H9 (cell line): ENCODE measurements around the gene PCDHB12. TPM values are rescaled to one million over a fixed set of nuclear protein-coding genes. Genes with fewer than 3 reads are reported as not detected.

Experiments used
- DNase-seq: peaks from one replicate; pipeline ENCODE4 v3.0.0-alpha.2; 2017
- H2AFZ ChIP-seq: one replicate; pipeline ENCODE4 v1.6.1; 2013; ENCODE audit warnings: mild to moderate bottlenecking, low read length, control low read depth, moderate library complexity
- H2AK5ac ChIP-seq: 2 replicates; pipeline ENCODE4 v1.6.1; 2013; ENCODE audit warnings: low read length, control low read depth, mixed read lengths; ENCODE audit not compliant: insufficient read length
- H2BK120ac ChIP-seq: one replicate; pipeline ENCODE4 v1.6.1; 2013; ENCODE audit warnings: low read depth, mild to moderate bottlenecking, low read length, control low read depth, inconsistent platforms; ENCODE audit not compliant: poor library complexity, severe bottlenecking
- H2BK12ac ChIP-seq: 2 replicates; pipeline ENCODE4 v1.6.1; 2013; ENCODE audit warnings: low read length, control low read depth, mixed read lengths, low read depth; ENCODE audit not compliant: insufficient read length
- H2BK15ac ChIP-seq: 2 replicates; pipeline ENCODE4 v1.6.1; 2013; ENCODE audit warnings: low read depth, low read length, control low read depth
- H2BK20ac ChIP-seq: one replicate; pipeline ENCODE4 v1.6.1; 2013; ENCODE audit warnings: low read depth, mild to moderate bottlenecking, low read length, control low read depth, inconsistent platforms; ENCODE audit not compliant: poor library complexity, severe bottlenecking
- H2BK5ac ChIP-seq: 2 replicates; pipeline ENCODE4 v1.6.1; 2013; ENCODE audit warnings: low read length, control low read depth, mixed read lengths; ENCODE audit not compliant: insufficient read length
- H3K14ac ChIP-seq: 2 replicates; pipeline ENCODE4 v1.6.1; 2013; ENCODE audit warnings: low read length, control low read depth; ENCODE audit not compliant: insufficient read depth
- H3K18ac ChIP-seq: 2 replicates; pipeline ENCODE4 v1.6.1; 2013; ENCODE audit warnings: low read depth, mild to moderate bottlenecking, mixed read lengths, low read length, control low read depth; ENCODE audit not compliant: insufficient read length
- H3K23ac ChIP-seq: 2 replicates; pipeline ENCODE4 v1.6.1; 2013; ENCODE audit warnings: low read length, control low read depth, mixed read lengths, low read depth; ENCODE audit not compliant: insufficient read length
- H3K23me2 ChIP-seq: 2 replicates; pipeline ENCODE4 v1.6.1; 2013; ENCODE audit warnings: low read depth, mild to moderate bottlenecking, mixed read lengths, low read length, control low read depth; ENCODE audit not compliant: insufficient read length, poor library complexity, severe bottlenecking
- H3K27ac ChIP-seq: 2 replicates; pipeline ENCODE4 v1.5.1; 2013; ENCODE audit warnings: low read length, control low read depth, mixed read lengths, low read depth; ENCODE audit not compliant: insufficient read length
- H3K27me3 ChIP-seq: 2 replicates; pipeline ENCODE4 v1.6.1; 2013; ENCODE audit warnings: low read length, control low read depth, inconsistent platforms; ENCODE audit not compliant: insufficient read depth
- H3K4ac ChIP-seq: 2 replicates; pipeline ENCODE4 v1.6.1; 2013; ENCODE audit warnings: low read depth, mild to moderate bottlenecking, control low read depth, inconsistent platforms, low read length, moderate library complexity
- H3K4me1 ChIP-seq: 2 replicates; pipeline ENCODE4 v1.6.1; 2013; ENCODE audit warnings: low read length, control low read depth, inconsistent platforms; ENCODE audit not compliant: insufficient read depth
- H3K4me2 ChIP-seq: 2 replicates; pipeline ENCODE4 v1.6.1; 2013; ENCODE audit warnings: low read length, control low read depth, mixed read lengths; ENCODE audit not compliant: insufficient read length, insufficient read depth
- H3K56ac ChIP-seq: 2 replicates; pipeline ENCODE4 v1.6.1; 2013; ENCODE audit warnings: low read depth, mild to moderate bottlenecking, mixed read lengths, low read length, control low read depth; ENCODE audit not compliant: insufficient read length
- H3K79me1 ChIP-seq: 2 replicates; pipeline ENCODE4 v1.6.1; 2013; ENCODE audit warnings: low read depth, mild to moderate bottlenecking, moderate library complexity, low read length, control low read depth, inconsistent platforms; ENCODE audit not compliant: insufficient read depth, poor library complexity, severe bottlenecking
- H3K79me2 ChIP-seq: 2 replicates; pipeline ENCODE4 v1.6.1; 2013; ENCODE audit warnings: low read length, control low read depth, inconsistent platforms; ENCODE audit not compliant: insufficient read depth
- H3K9ac ChIP-seq: 2 replicates; pipeline ENCODE4 v1.6.1; 2013; ENCODE audit warnings: low read length, control low read depth, mixed read lengths; ENCODE audit not compliant: insufficient read length; ENCODE audit errors: extremely low read depth
- H3K9me3 ChIP-seq: one replicate; pipeline ENCODE4 v1.6.1; 2013; ENCODE audit warnings: low read depth, low read length, inconsistent platforms; ENCODE audit not compliant: control insufficient read depth
- H3T11ph ChIP-seq: one replicate; pipeline ENCODE4 v1.6.1; 2013; ENCODE audit warnings: mild to moderate bottlenecking, low read length, control low read depth, inconsistent platforms
- H4K20me1 ChIP-seq: one replicate; pipeline ENCODE4 v1.6.1; 2013; ENCODE audit not compliant: control insufficient read depth, insufficient read length, insufficient read depth
- H4K5ac ChIP-seq: 2 replicates; pipeline ENCODE4 v1.6.1; 2013; ENCODE audit warnings: low read depth, mild to moderate bottlenecking, mixed read lengths, low read length, control low read depth; ENCODE audit not compliant: insufficient read length
- H4K8ac ChIP-seq: replicated peaks from 2 replicates; pipeline ENCODE4 v1.6.1; 2013; ENCODE audit warnings: low read length, control low read depth, mixed read lengths, low read depth; ENCODE audit not compliant: insufficient read length
- H4K91ac ChIP-seq: 2 replicates; pipeline ENCODE4 v1.6.1; 2013; ENCODE audit warnings: low read depth, mild to moderate bottlenecking, moderate library complexity, mixed read lengths, low read length, control low read depth; ENCODE audit not compliant: insufficient read length
- H3K27ac Mint-ChIP-seq, 3 experiments: 2 replicates in 2 of 3; 3 replicates in 1 of 3; pipeline ENCODE4 v1.8.0; 2020 to 2021; ENCODE audit warnings: mixed read lengths in 3 of 3, mild to moderate bottlenecking in 1 of 3, moderate library complexity in 1 of 3
- H3K27me3 Mint-ChIP-seq: 2 replicates; pipeline ENCODE4 v1.8.0; 2021; ENCODE audit warnings: low read depth, mild to moderate bottlenecking, moderate library complexity, mixed read lengths
- H3K36me3 Mint-ChIP-seq, 3 experiments: 2 replicates in 2 of 3; 3 replicates in 1 of 3; pipeline ENCODE4 v1.8.0; 2020 to 2021; ENCODE audit warnings: low read depth in 3 of 3, mixed read lengths in 3 of 3; ENCODE audit not compliant: insufficient read depth in 1 of 3
- H3K4me1 Mint-ChIP-seq, 2 experiments: 2 replicates each; pipeline ENCODE4 v1.8.0; 2020; ENCODE audit warnings: mixed read lengths in 2 of 2
- H3K4me3 Mint-ChIP-seq, 2 experiments: 2 replicates in 1 of 2; 3 replicates in 1 of 2; pipeline ENCODE4 v1.8.0; 2020 to 2021; ENCODE audit warnings: mild to moderate bottlenecking in 2 of 2, mixed read lengths in 2 of 2, moderate library complexity in 1 of 2
- H3K9me3 Mint-ChIP-seq, 2 experiments: 2 replicates in 1 of 2; 3 replicates in 1 of 2; pipeline ENCODE4 v1.8.0; 2020; ENCODE audit warnings: mild to moderate bottlenecking in 2 of 2, mixed read lengths in 2 of 2, moderate library complexity in 1 of 2
- CTCF ChIP-seq: fragments of 200-600 bp; sonication (generic); conservative IDR thresholded peaks from 3 replicates; pipeline ENCODE4 v1.8.0; 2021; ENCODE audit warnings: antibody characterized with exemption, mild to moderate bottlenecking
- WGBS: extraction: QIAGEN DNeasy Blood & Tissue Kit; methylation state at CpG from one replicate; pipeline ENCODE4 v1.1.7; 2013; ENCODE audit warnings: missing lambda C conversion rate, low lambda C conversion rate, mixed read lengths; ENCODE audit not compliant: insufficient read length; ENCODE audit errors: extremely low coverage; 5-methylcytosine and 5-hydroxymethylcytosine counted together
- total RNA-seq: library from RNA; stranded (reverse); gene quantifications from 2 replicates; pipeline ENCODE4 v1.2.1, GENCODE V29; 2021

The PCDHB12 gene
- total RNA-seq, 1 experiment from 2014 or later = 3.1 TPM

- Histone ChIP-seq H3K4me2 (no peak overlapping the region), H2BK12ac (no peak overlapping the region), H3K27me3 (no peaks in the 10 kb centered on the region), H2BK20ac (no peak overlapping the region), H3K4ac (no peak overlapping the region), H3K23ac (no peak overlapping the region), H2AK5ac (no peak overlapping the region), H4K8ac (no peak overlapping the region), H3K79me2 (no peaks in the 10 kb centered on the region), H3K18ac (no peak overlapping the region), H4K20me1 (no peaks in the 10 kb centered on the region), H2BK120ac (no peak overlapping the region), H4K91ac (no peak overlapping the region), H4K5ac (no peak overlapping the region), H3K14ac (no peak overlapping the region), H3K9ac (no peak overlapping the region), H2BK5ac (no peak overlapping the region), H3K9me3 (no peaks in the 10 kb centered on the region), H3K4me1 (no peaks in the 10 kb centered on the region), H3K27ac (no peak overlapping the region), H3K23me2 (no peaks in the 10 kb centered on the region), H2BK15ac (no peak overlapping the region), H2AFZ (no peak overlapping the region), H3K56ac (no peak overlapping the region), H3T11ph (no peak overlapping the region), H3K79me1 (no peaks in the 10 kb centered on the region)
- no peak overlapping the region for H3K4me3 Mint-ChIP-seq
- peaks cover 20 to 27% of the 10 kb centered on the region in 2 experiments for H3K9me3 Mint-ChIP-seq
- DNase-seq = no peak
- peaks cover 6% of the 10 kb centered on the region for H3K27me3 Mint-ChIP-seq
- peaks cover 4 to 19% (median 14%) of the 10 kb centered on the region in 3 experiments; a peak in 5 of 7 replicates for H3K36me3 Mint-ChIP-seq
- no peak for TF ChIP-seq CTCF
- WGBS = no CpG with 5 or more reads among the region's 1 CpG
- peaks cover 0 to 6% of the 10 kb centered on the region in 2 experiments; a peak in 1 of 4 replicates for H3K4me1 Mint-ChIP-seq
- no peak overlapping the region for H3K27ac Mint-ChIP-seq
These were observed 32.6 kb upstream of the PCDHB12 start for GRCh38 chr5:141175933-141176332.
